BJ (cell line): ENCODE results near the gene PER1. TPM values are rescaled to one million over a fixed set of nuclear protein-coding genes. Genes with fewer than 3 reads are reported as not detected.

ENCODE experiments used
- CTCF ChIA-PET: fragments of 350-600 bp; formaldehyde crosslinking; extraction: SDS; loops from one replicate; lab custom pipeline; 2021; ENCODE audit warnings: antibody characterized with exemption, inconsistent platforms; lab: Yijun Ruan, JAX
- POLR2A ChIA-PET: fragments of 300-600 bp; sonication (Branson Sonifier 250); formaldehyde crosslinking; extraction: SDS; loops from one replicate; lab custom pipeline; 2021; ENCODE audit warnings: antibody characterized with exemption; lab: Charles Lee
- DNase-seq: peaks from one replicate; pipeline ENCODE4 v3.0.0-alpha.2; 2011; ENCODE audit warnings: low read depth
- H3K27me3 ChIP-seq: 2 replicates; pipeline ENCODE4 v1.6.0; 2011; ENCODE audit warnings: low read length; ENCODE audit not compliant: control insufficient read depth, insufficient read depth
- H3K36me3 ChIP-seq: 2 replicates; pipeline ENCODE4 v1.5.1; 2011; ENCODE audit warnings: low read length; ENCODE audit not compliant: control insufficient read depth, insufficient read depth
- H3K4me3 ChIP-seq: 2 replicates; pipeline ENCODE4 v1.5.1; 2011; ENCODE audit warnings: low read depth, mild to moderate bottlenecking, control low read depth, low read length
- polyA plus RNA-seq: library from polyadenylated mRNA; depleted of rRNA; stranded (reverse); fragments of >200 nt; gene quantifications from 2 replicates; pipeline ENCODE4 v1.2.3, GENCODE V29; 2011
- TF ChIP-seq, protein P1 (sequence below): IDR thresholded peaks from 2 replicates; pipeline ENCODE4 v1.5.1; 2011; ENCODE audit warnings: low read depth, mild to moderate bottlenecking, control low read depth, inconsistent platforms, low read length, moderate library complexity; ENCODE audit not compliant: insufficient read depth

The PER1 gene
- polyA plus RNA-seq, 1 experiment = 7.7 TPM

DNA sequence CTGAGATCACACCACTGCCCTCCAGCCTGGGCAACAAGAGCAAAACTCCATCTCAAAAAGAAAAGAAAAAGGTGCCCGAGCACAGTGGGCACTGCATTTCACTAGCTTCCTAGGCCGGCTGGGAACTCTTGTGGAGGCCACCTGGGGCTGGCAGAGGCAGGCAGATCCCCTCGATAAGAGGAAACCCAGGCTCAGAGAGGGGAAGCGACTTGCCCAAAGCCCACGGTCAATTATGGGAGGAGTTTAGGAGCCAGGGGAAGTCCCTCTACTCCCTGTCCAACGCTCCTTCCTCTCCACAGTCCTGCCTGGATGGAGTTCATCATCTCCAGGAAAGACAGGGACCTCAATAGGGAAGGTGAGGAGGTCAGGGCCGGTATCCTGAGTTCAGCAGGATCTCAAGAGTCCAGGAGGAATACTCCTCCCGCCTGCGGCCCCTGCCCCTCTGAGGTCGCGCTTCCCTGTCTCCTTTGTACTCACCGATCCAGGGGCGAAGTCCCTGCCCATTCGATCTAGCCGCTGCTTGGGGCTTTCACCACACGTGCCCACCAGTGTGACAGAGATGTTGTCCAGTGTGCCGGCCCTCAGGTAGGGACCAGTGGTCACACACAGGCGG lies 34.7 kb downstream of the PER1 start:
- TF ChIP-seq, protein P1, sequence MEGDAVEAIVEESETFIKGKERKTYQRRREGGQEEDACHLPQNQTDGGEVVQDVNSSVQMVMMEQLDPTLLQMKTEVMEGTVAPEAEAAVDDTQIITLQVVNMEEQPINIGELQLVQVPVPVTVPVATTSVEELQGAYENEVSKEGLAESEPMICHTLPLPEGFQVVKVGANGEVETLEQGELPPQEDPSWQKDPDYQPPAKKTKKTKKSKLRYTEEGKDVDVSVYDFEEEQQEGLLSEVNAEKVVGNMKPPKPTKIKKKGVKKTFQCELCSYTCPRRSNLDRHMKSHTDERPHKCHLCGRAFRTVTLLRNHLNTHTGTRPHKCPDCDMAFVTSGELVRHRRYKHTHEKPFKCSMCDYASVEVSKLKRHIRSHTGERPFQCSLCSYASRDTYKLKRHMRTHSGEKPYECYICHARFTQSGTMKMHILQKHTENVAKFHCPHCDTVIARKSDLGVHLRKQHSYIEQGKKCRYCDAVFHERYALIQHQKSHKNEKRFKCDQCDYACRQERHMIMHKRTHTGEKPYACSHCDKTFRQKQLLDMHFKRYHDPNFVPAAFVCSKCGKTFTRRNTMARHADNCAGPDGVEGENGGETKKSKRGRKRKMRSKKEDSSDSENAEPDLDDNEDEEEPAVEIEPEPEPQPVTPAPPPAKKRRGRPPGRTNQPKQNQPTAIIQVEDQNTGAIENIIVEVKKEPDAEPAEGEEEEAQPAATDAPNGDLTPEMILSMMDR = no peak
- H3K36me3 ChIP-seq = no peaks in the 10 kb centered on the region
- ChIA-PET CTCF (interaction anchor here (0.7 to 6.1 kb wide), 17 partner anchors 9 to 166 kb away, joined by 3 to 54 read pairs (median 6); no protein-coding TSS in a partner anchor), POLR2A (no interaction called here)
- H3K4me3 ChIP-seq = peak overlapping the region; percentile 53
- H3K27me3 ChIP-seq = peaks cover 18% of the 10 kb centered on the region
- DNase-seq = no peak

GRCh38 chr17:8116776-8117175 lies 35.4 kb downstream of the PER1 start:
- POLR2A ChIA-PET = no interaction called here
- TF ChIP-seq, protein P1 = no peak
- H3K27me3 ChIP-seq = peaks cover 25% of the 10 kb centered on the region
- DNase-seq = no peak
- no peak overlapping the region for H3K4me3 ChIP-seq
- no peaks in the 10 kb centered on the region for H3K36me3 ChIP-seq
- CTCF ChIA-PET = interaction anchor here (1.3 to 6.1 kb wide), 8 partner anchors 19 to 59 kb away, joined by 3 to 54 read pairs (median 4); no protein-coding TSS in a partner anchor

GRCh38 chr17:8110907-8111306 lies 41.3 kb downstream of the PER1 start:
- CTCF ChIA-PET = interaction anchor here (0.6 to 16.4 kb wide), 19 partner anchors 9 to 221 kb away, joined by 3 to 183 read pairs (median 6); partner anchors contain the start of gene ALOX12B
- POLR2A ChIA-PET = no interaction called here
- no peak for DNase-seq
- Histone ChIP-seq H3K4me3 (no peak overlapping the region), H3K27me3 (peaks cover 34% of the 10 kb centered on the region), H3K36me3 (no peaks in the 10 kb centered on the region)
- TF ChIP-seq, protein P1 = no peak

- no peak overlapping the region for H3K4me3 ChIP-seq
- POLR2A ChIA-PET = no interaction called here
- CTCF ChIA-PET = interaction anchor here (0.6 to 16.4 kb wide), 20 partner anchors 9 to 222 kb away, joined by 3 to 183 read pairs (median 6); partner anchors contain the start of gene ALOX12B
These were observed 41.8 kb downstream of the PER1 start for GRCh38 chr17:8110456-8110804.

GRCh38 chr17:8109661-8110455 lies 42.3 kb downstream of the PER1 start:
- H3K4me3 ChIP-seq = no peak overlapping the region

More at GRCh38 chr17:8110456-8110804, 41.8 kb downstream of the PER1 start:
- TF ChIP-seq, protein P1 = no peak
- peaks cover 33% of the 10 kb centered on the region for H3K27me3 ChIP-seq
- no peak for DNase-seq
- H3K36me3 ChIP-seq = no peaks in the 10 kb centered on the region

More at GRCh38 chr17:8109661-8110455, 42.3 kb downstream of the PER1 start:
- TF ChIP-seq, protein P1 = peak; percentile 77
- ChIA-PET CTCF (interaction anchor here (0.7 to 16.4 kb wide), 16 partner anchors 9 to 191 kb away, joined by 3 to 183 read pairs (median 6); partner anchors contain the start of gene ALOX12B), POLR2A (no interaction called here)
- peaks cover 32% of the 10 kb centered on the region for H3K27me3 ChIP-seq
- no peaks in the 10 kb centered on the region for H3K36me3 ChIP-seq
- no peak for DNase-seq
